Measurements from ENCODE around the gene TMEM221.

The TMEM221 gene

GRCh38 chr19:17471410-17472125, 23.1 kb upstream of the TMEM221 start:
- DNase-seq (ENCODE audit: low spot score): no peak

DNA sequence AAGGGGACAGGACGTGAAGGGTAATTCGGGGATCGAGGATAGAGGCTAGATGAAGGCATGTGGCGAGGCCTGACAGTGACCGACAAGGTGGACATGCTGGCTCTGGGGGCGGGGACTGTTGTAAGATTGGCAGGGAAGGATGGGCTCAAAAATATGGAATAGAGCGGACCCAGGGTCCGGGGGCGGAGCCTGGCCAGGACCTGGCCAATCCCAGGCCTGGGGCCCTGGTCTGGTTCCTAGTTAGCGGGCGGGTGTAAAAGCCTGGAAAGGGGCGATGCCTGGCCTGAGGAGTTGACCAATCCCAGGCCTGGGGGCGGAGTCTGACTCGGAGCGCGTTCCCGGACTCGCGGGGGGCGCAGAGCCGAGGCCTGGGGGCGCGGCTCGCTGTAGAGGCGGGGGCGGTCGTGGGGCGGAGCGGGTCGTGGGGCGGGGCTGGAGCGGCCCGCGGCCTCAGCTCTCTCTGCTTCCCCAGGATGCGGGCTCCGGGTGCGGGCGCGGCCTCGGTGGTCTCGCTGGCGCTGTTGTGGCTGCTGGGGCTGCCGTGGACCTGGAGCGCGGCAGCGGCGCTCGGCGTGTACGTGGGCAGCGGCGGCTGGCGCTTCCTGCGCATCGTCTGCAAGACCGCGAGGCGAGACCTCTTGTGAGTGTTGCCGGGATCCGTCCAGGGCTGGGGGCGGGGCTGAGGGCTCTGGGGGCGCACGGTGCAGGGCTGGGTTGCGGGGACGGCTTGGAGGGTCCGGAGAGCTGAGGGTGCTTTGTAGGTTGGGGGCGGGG, 21.8 kb upstream of the TMEM221 start, which contains the start of gene SLC27A1:
Gene SLC27A1 (plus strand): TSS at position 457 of the 774 bp plus-strand sequence. CDS start 17 bp downstream, at position 474.
- peak; percentile 98 for DNase-seq (ENCODE audit: low spot score)

DNA sequence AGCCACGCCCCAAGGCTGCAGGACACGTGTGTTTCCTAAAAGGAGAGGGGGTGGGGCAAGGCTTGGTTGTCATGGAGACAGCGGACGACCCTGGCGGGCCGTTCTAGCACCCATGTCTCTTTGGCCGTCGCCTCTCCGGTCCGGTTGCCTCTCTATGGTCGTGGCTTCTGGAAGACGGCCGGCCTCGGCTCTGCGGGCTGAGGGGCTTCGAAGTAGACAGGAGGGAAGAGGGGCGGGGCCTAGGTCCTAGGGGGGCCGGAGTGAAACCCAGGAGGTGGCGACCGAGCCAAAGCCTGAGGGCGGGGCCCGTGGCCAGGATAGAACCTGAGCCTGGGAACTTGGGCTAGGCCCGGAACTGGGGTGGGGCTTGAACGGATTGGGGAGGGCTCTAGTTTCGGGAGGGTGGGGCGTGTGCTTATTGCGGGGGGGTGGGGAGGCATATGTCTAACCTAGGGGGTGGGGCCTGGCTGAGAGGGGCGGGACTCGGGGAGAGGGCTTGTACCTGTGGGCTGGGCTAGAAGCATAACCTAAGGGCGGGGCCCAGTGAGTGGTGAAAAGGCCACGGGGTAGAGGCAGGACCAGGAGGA, 21.1 kb upstream of the TMEM221 start:
- peak; percentile 91 for DNase-seq (ENCODE audit: low spot score)

DNA sequence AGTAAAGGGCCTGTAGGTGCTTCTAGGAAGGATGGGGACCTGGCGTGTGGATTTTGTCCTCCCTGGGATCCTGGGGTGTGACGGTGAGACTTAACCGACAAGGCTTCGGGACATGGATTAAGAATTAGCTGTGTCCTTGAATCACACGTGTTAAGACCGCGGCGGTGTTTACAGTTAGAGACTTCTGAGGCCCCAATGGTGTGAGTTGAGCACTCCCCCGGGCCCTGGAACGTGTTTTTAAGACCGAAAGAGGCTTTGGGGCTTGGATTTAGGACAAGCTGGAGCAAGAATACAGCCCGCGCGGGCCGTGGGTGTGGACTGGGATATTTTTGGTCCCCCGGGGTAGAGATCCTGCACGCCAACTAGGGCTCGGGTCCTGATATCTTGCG, 20.6 kb upstream of the TMEM221 start:
- no peak for DNase-seq (ENCODE audit: low spot score)

DNA sequence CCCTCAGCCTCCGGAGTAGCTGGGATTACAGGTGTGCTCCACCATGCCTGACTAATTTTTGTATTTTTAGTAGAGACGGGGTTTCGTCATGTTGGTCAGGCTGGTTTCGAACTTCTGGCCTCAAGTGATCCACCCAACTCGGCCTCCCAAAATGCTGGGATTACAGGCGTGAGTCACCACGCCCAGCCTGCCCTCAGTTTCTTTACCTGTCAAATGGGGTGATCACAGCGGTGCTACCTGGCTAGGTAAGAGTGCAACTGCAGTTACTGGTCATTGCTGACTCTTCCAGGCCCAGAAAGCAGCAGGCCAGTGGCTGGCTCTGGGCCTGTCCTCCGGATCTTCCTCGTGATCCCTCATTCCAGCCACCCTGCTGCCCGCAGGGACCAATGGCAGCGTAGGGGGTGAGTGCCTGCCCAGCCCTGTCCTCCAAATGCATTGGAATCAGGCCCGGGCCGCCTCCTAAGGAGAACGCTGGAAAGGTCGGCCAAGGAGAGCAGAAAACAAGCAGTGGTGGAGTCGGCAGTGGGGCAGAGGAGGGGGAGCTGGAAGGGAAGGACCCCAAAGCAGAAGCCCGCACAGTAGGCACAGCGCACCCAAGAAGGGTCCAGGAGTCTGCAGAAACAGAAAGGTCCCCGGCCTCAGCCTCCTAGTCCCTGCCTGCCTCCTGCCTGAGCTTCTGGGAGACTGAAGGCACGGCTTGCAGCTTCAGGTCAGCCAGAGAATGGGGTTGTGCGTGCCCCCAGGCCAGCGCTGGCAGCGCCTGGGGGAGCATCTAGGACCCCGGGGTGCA, 20.0 kb upstream of the TMEM221 start:
- DNase-seq (ENCODE audit: low spot score): no peak

GRCh38 chr19:17467471-17468301, 19.2 kb upstream of the TMEM221 start:
- no peak for DNase-seq (ENCODE audit: low spot score)

DNA sequence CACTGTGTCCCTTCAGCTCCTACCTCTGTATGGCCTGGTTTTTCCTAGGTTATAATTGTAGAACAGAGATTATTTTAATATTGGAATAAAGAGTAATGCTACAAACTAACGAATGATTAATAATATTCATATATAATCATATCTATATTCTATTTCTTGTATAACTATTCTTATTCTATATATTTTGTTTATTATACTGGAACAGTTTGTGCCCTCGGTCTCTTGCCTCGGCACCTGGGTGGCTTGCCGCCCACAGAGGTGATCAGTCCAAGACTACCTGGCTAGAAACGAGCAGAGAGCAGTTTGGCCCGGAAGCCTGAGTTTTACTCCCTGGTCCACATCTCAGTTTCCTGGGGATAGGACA, 18.0 kb upstream of the TMEM221 start:
- no peak for DNase-seq (ENCODE audit: low spot score)

DNA sequence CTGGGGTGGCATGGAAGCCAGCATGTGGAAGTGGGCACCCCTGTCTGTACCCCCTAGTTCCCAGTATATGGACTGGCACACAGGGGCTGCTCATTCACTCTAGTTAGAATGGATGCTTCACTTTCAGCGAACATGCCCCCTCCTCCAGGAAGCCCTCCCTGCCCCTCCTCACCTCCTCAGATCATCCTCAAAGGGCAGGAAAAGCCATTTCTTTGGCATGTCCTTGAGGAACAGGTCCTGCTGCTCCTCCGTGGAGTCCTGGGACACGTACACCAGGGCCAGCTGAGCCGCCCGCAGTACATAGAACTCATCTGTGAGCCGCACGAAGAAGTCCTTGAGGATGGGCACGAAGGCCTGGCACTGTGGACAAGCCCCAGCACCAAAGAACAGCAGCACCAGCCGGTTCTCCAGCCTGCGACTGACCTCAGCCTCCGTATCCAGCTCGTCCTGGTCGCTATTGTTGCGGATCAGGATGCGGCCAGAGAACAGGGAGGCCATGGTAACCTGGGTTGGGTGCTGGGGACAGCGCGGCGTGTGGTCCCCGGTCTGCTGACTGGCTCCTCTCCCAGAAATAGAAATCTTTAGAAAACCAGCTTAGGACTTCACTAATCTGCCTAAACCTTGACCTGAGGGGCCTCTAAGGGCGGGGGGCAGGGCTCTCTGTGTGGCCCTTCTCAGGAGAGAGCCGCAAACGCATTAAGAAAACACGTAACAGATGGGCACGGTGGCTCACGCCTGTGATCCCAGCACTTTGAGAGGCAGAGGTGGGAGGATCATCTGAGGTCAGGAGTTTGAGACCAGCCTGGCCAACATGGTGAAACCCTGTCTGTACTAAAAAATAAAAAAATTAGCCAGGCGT, 12.1 kb upstream of the TMEM221 start, which contains the start of gene NXNL1:
Gene NXNL1 (minus strand): TSS at position 555 of the 859 bp plus-strand sequence. CDS start 57 bp downstream, at position 498.
- DNase-seq (ENCODE audit: low spot score): no peak

GRCh38 chr19:17458970-17459369, 10.5 kb upstream of the TMEM221 start:
- DNase-seq (ENCODE audit: low spot score): no peak

- DNase-seq (ENCODE audit: low spot score): no peak
Observed at GRCh38 chr19:17457616-17458015, 9.1 kb upstream of the TMEM221 start.

GRCh38 chr19:17456127-17456526, 7.7 kb upstream of the TMEM221 start:
- DNase-seq (ENCODE audit: low spot score): no peak

GRCh38 chr19:17455308-17456123, 7.0 kb upstream of the TMEM221 start:
- no peak for DNase-seq (ENCODE audit: low spot score)

DNA sequence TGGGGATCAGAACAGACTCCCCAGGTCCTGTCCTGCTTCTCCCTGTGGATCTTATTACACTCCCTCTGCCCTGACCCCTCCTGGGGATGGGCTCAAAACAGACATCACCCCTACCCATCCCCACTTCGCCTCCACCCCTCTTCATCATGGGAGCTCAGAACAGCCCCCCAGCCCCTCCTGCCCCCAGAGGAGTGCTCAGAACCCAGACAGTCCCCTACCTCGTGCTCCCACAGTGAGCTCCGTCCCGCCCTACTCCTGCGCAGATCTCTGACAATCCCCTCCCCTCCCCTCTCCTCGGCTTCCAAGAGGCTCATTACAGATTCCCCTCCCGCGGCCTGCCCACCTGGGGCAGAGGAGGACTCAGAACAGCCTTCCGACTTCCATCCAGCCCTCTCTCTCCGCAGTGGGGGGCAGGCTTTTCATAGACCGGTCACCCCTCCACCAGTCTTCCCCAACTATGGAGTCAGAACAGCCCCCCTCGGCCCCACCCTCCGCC, 6.2 kb upstream of the TMEM221 start:
- no peak for DNase-seq (ENCODE audit: low spot score)

- no peak for DNase-seq (ENCODE audit: low spot score)
Observed at GRCh38 chr19:17451820-17452219, 3.4 kb upstream of the TMEM221 start.

DNA sequence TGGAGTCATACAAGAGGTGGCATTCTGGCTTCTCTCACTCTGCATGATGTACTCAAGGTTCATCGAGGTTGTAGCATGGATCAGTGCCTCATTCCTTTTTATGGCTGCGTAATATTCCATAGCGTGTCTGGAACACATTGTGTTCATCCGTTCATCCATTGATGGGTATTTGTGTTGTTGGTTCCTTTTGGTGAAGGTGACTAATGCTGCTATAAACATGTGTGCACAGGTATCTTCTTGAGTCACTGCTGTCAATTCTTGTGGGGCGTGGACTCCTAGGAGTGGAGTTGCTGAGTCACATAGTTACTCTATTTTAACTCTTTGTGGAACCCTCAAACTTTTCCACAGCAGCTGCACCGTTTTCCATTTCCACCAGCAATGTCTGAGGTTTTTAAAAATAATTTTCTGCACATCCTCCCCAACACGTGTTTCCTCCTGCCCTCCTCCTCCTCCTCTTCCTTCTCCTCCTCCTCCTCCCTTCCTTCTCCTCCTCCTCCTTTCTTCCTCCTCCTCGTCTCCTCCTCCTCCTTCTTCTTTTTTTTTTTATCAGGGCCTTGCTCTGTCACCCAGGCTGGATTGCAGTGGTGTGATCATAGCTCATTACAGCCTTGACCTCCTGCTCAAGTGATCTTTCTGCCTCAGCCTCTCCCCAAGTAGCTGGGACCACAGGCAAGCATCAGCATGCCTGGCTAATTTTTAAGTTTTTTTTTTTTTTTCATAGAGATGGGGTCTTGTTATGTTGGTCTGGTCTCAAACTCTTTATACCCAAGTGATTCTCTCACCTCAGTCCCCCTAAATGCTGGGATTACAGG, 2.0 kb upstream of the TMEM221 start:
- peak; percentile 60 for DNase-seq (ENCODE audit: low spot score)

- no peak for DNase-seq (ENCODE audit: low spot score)
Observed at GRCh38 chr19:17447704-17448130, 751 bp downstream of the TMEM221 start.

GRCh38 chr19:17445526-17446165, 2.8 kb downstream of the TMEM221 start:
- no peak for DNase-seq (ENCODE audit: low spot score)

Data from RKO (cell line).